ENCODE results near the gene PPP1R7.

- TF ChIP-seq CTCF (conservative IDR thresholded peaks at IDR 0.05; ENCODE audit: low read length), result no peak
- TF ChIP-seq EZH2phosphoT487 (IDR thresholded peaks at IDR 0.05; ENCODE audit: borderline replicate concordance), result no peak
Measured at GRCh38 chr2:241173557-241173956, 23.3 kb downstream of the PPP1R7 start.

All from Loucy (cell line).